Mucosa of gallbladder (tissue), 1 donor: ENCODE results near the gene KCNJ12. TPM values are rescaled to one million over a fixed set of nuclear protein-coding genes. Genes with fewer than 3 reads are reported as not detected.
"Not testable (repeated sequence)": the region's sequence is repeated elsewhere in the genome, so short reads cannot be mapped to it uniquely, and the experiment has no call there.

Experiments
- DNase-seq: peaks from one replicate; pipeline ENCODE4 v3.0.0-alpha.2; 2020; ENCODE audit warnings: low spot score
- total RNA-seq: library from RNA; stranded (reverse); gene quantifications from one replicate; pipeline ENCODE4 v1.2.1, GENCODE V29; 2021
- donor health status: DM: no; HTN: no; CAD: no.

Gene KCNJ12
- total RNA-seq, 1 donor from 2014 or later = 2.4 TPM

- DNase-seq = not testable (repeated sequence)
Observed at GRCh38 chr17:21421421-21422310, 45.5 kb downstream of the KCNJ12 start.

- DNase-seq = not testable (repeated sequence)
Observed at GRCh38 chr17:21422311-21423189, 46.4 kb downstream of the KCNJ12 start.

DNA sequence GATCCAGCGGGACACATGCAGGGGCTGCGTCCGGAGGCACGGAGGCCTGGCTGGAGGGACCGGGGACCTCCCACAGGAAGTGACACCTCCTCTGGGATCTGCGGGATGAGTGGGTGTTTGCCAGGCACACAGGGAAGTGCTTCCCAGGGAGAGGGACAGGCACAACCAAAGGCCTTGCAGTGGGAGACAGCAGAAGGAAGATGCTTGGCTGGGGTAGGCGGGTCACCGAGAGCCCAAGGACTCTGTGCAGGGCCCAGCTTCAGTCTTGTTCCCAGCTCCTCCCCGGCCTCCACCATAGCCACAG lies 47.0 kb downstream of the KCNJ12 start:
- DNase-seq = not testable (repeated sequence)

DNA sequence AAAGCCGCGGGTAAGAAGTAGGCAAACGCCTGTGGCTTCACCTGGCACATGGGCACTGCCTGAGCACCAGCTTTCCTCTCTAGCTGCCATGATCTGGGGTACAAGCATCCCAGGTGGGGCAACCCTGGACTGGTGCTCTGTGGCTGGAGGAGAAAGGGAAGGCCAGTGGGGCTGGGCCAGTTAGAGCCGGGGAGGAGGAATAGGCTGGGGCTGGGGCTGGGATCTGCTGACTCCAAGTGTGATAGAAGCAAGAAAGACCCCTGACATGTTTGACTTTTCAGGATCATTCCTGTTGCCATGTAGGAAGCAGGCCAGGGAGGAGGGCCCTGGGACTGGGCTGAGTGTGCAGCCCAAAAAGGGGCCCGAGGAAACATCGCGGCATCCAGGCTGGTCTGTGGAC lies 48.5 kb downstream of the KCNJ12 start:
- DNase-seq = not testable (repeated sequence)

GRCh38 chr17:21425321-21425720 lies 49.2 kb downstream of the KCNJ12 start:
- DNase-seq = no peak

DNA sequence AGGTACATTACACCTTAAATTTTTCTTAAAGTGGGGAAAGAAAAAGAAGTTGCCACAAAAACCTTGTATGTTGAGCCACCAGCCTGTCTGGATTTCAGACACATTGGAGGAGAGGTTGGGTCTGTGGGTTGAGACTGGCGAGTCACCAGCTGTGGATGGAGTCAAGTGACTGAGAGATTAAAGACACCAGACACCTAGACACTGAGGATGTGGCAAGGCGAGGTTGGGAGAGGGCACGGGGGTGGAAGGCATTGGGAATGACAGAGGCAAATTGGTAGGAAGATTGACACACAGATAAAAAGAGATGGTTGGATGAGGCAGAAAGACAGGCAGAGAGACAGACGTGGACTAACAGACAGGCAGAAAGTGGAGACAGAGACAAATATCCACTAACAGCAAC lies 49.6 kb downstream of the KCNJ12 start:
- no peak for DNase-seq

DNA sequence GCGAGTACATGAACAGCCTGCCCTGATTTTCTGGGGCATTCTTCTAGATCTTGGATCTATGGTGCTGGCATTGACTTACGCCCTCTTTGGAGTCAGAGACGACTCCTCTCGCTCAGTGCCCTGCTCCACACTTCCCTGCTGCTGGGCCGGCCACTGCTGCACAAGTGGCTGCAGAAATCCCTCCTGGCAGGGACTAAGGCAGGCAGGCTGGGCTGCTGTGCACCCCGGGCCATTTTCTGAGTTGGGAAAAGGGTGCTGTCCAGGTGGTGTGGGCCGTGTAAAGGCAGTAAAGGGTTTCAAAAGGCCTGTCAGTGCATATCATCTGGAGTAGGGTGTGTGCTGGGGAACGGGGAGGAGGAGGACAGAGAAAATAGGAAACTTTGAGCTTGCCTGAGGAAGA lies 50.1 kb downstream of the KCNJ12 start:
- not testable (repeated sequence) for DNase-seq

DNA sequence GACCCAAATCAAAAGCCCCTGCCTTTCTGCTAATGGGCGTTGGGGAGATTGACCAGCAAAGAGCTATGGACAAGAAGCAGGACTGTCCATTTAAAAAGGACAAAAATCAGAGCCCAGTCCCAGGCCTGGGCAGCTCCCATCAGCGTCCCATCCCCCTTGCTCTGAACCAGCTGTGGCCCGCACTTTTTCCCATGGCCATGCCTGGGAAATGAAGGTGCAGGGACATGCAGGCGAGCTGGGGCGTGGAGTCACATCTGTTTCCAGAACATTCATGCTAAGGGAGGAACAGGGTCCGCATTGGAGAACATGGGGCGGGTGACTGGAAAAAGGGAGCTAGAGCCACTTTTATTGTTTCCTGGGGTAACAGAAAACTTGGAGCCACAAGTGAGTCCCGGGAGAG lies 50.7 kb downstream of the KCNJ12 start:
- DNase-seq = not testable (repeated sequence)

- not testable (repeated sequence) for DNase-seq
Observed at GRCh38 chr17:21427727-21428126, 51.6 kb downstream of the KCNJ12 start.

GRCh38 chr17:21428752-21429424 lies 52.7 kb downstream of the KCNJ12 start:
- DNase-seq = not testable (repeated sequence)

GRCh38 chr17:21429921-21430628 lies 53.9 kb downstream of the KCNJ12 start:
- not testable (repeated sequence) for DNase-seq

- DNase-seq = not testable (repeated sequence)
Observed at GRCh38 chr17:21433971-21434370, 57.8 kb downstream of the KCNJ12 start.

GRCh38 chr17:21434976-21435375 lies 58.8 kb downstream of the KCNJ12 start:
- not testable (repeated sequence) for DNase-seq

GRCh38 chr17:21436481-21436880 lies 60.3 kb downstream of the KCNJ12 start:
- DNase-seq = not testable (repeated sequence)

DNA sequence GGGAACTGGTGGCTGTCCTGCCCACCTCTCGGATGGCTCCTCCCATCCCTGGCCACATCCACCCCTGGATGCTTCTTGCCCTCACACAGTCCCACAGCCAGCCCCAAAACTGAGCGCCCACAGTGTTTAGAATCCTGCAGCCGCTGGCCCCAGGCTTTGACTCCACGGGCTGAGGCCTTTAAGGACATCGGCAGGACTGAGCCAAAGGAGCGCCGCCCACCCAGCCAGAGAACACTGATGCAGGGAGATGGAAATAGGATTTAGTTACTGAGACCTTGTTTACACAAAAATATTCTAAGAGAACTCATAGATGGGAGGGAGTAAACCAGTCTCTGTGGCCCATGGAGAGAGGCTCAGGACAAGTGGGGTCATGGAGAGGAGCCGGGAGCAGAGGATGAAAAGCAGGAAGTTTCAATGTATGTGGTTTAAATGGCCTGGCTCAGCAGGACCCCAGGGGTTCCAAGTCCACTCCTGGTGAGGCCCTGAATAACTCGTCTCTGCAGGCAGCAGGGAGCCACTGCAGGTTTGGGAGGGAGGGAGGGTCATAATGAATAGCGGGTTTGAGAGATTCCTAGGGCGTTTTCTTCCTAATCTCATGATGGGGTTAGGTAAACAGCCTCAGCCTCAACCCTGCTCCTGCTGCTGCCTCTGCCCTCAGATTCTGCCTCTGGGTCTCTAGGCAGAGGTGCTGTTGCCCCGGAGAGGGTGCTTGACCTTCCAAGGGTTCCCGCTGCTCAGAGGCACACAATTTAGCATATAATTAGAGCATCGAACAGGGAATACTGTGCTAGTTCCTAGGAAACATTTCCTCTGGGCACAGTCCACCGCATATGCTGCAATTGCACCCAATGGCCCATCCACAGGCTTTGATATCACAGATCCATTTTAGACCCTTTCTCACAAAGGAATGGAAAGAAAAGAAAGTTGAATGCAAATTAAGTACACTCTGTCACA lies 61.0 kb downstream of the KCNJ12 start:
- DNase-seq = not testable (repeated sequence)

GRCh38 chr17:21438316-21439014 lies 62.3 kb downstream of the KCNJ12 start:
- not testable (repeated sequence) for DNase-seq

DNA sequence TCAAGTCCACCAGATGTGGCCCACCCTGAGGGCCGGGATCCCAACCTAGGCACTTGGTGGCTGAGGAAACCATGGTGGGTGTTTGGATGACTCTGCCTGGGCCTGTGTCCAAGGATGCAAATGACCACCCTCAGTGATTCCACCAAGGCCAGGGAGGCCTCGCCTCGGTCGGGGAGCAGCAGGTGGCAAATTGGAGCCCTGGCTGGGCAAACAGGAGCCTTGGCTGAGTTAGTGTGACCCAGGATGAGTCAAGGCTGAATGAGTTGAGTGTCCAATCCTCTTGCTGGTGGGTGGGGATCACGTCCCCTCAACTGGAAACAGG lies 62.8 kb downstream of the KCNJ12 start:
- DNase-seq = not testable (repeated sequence)

DNA sequence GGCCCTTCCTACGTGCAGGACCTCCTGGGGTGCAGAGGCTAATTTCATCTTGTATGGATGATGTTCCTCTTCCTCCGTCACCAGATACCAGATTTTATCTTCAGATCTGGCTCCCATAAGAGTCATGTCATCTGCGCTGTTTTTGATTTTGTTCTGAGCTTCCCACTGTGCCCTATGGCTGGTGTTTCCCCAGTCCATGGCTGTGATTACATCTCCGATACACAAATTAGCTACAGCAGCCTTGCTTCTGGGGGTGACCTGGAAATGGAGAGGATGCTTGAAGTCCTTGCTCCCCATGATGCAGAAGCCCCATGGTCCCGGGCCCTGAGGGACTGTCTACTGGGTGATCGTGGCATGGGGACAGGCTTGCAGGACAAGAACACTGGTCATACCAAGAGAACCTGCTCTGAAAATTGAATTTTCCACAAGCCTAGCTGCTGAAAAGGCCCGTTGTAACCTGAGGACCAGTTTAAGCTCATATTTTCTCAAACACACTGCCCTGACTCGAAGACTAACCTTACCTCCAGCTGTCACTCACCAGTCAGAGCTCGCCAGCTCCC lies 69.0 kb downstream of the KCNJ12 start:
- no peak for DNase-seq

DNA sequence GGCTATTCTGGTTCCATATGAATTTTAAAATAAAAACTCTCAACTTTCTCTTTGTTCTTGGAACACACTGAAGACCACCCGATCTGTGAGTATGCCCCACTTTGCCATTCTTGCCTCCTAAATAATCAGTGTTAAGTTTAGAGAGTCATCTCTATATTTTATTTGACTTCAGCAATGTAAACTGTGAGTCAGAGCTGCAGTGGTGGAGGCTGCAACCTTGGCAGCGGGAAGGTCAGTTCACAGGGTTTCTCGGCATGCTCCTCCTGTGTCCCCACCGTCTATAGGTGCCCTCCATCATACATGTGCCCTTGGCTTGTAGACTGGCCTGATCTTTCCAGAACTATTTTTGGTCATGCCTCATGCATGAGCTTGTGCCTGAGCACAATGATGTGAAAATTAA lies 71.4 kb downstream of the KCNJ12 start:
- DNase-seq = not testable (repeated sequence)
